NCI-H187 treated with DMSO at 0.1 percent for 48 hours (cell line): ENCODE results near the gene GATA2.

Experiments used
- DNase-seq: peaks from one replicate; lab custom pipeline; 2025; lab: John Stamatoyannopoulos, UW

The GATA2 gene

DNA sequence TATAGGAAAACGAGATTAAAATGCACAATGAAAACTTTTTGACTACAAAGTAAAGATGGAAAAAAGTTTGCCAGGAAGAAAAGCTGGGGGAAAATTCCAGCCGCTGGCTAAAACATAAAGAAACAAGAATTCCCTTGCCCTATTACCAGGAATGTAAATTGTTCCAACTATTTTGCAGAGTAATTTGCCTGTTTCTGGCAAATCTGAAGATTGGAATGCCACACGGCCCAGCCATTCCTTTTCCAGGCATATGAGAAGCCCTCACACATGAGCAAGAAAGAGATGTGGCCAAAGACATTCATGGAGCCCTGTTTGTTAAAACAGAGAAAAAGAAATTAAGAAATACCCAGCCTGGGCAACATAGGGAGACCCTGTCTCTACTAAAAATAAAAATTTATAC, 8.4 kb upstream of the GATA2 start:
- DNase-seq = no peak

DNA sequence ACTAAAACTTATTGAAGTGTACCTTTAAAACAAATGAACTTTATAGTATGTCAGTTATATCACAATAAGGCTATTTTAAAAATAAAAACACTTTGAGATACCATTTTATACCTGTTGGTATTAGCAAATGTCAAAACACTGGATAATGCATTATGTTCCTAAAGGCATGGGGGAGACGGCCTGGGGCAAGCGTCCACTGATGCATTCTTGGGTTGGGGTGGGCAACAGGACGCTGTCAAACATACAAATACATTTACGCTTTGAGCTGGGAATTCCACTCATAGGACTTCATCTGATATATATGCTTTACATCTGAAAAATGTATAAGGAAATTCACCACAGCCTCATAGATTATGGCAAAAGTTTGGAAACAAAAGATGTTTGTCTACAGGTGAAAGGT, 7.6 kb upstream of the GATA2 start:
- DNase-seq = no peak

DNA sequence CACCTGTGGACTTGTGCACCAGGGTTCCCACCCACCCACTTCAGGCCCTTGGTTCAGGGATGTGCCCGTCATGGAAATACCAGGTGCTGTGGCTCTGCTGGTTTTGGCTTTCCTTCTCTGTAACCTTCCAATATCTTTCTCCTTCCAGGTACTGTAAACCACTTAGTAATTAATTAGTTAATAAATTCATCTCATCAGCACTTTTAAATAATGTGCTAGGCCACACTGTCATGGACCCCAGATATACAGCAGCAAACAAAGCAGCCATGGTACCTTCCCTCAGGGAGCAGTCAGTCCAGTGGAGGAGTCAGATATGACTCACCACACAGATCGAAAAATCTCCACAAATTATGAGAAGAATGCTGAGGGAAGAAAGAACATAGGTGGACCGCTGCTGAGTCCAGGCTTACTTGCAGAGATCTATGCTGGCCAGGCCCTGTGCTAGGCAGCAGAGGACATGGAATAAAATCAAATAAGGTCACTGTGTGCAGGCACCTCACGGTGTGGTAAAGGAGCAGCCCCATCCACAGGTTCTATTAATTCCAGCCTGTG, 6.8 kb upstream of the GATA2 start:
- no peak for DNase-seq

DNA sequence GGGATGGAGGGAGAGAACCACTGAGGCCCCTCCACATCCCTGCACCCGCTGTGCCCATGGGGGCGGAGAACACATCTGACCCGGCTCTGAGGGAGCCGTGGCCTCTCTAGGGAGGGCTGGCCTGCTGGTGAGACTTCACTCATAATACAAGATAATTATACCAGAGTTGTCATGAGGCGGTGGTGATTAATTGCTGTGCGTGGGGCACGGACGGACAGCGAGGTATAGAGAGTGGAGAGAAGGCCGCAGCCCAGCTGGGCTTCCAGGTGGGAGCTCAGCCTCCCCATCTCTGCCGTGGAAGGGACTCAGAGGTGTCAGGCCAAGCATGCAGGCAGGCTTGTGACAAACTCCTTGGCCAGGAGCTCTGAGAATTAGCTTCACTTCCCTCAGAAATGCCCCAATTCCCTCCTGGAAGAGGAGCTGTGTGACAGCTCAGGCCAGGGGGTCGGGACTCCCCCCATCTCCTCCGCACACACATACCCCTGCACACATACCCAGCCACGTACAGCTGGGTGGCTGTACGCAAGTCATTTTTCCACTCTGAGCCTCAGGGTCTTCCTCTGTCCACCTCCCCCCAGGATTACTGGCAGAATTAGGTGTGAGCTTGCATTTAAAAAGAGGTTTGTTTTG, 6.0 kb upstream of the GATA2 start:
- no peak for DNase-seq

DNA sequence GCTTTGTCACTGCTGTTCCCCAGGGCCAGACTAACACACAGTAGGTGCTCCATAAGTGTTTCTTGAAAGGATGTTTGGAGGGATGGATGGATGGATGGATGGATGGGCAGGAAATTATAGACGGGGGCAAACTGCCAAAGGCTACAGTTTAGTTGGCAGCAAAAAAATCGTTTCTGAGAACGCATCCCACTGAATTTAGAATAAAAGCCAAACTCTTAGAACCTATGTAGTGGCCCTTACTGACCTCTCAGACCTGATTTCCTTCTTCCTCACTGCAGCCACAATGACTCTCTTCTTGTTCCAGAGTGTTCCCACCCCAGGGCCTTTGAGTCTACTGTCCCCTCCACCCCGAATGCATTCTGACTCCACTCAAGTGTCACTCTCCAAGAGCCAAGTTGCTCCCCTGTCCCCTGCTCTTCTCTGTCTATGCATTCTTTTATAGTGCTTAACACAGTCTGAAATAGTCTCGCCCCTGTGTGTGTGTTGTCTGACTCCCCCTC, 5.2 kb upstream of the GATA2 start:
- no peak for DNase-seq

DNA sequence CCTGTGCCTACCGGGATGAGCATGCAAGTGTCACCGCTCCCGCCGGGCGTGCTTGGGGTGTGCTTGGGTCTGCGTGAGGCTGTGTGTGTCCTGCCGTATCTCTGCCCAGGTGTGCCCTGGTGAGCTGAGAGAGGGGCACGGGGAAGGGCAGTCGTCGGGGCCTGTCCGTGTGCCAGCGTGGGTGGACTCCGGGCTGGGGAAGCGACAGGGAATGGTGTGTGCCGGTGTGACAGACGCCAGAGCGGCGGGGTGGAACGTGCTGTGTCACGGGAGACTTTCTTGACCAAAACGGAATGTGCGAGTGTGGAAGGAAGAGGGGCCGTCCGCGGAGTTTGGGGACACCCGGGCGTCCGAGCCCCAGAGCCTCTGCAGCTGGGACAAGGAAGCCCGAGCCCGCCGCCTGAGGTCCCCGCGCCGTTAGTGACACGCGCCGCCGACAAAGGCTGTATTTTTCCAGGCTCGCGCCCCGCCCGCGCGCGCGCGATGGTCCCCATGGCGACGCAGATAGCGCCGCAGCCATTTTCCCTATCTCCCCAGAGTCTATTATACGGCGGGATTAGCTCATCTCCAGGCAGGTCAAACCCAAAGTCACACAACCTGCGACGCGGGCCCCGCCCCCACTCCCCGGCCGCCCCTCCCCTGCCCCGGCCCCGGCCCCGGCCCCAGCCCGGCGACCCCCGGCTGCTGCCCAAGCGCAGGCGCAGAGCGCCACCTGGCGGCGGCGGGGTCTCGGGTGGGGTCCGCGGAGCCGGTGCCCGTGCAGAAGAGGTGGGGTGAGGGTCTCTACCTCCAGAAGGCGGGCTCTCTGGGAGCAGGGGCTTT, 4.5 kb upstream of the GATA2 start:
- DNase-seq = no peak

DNA sequence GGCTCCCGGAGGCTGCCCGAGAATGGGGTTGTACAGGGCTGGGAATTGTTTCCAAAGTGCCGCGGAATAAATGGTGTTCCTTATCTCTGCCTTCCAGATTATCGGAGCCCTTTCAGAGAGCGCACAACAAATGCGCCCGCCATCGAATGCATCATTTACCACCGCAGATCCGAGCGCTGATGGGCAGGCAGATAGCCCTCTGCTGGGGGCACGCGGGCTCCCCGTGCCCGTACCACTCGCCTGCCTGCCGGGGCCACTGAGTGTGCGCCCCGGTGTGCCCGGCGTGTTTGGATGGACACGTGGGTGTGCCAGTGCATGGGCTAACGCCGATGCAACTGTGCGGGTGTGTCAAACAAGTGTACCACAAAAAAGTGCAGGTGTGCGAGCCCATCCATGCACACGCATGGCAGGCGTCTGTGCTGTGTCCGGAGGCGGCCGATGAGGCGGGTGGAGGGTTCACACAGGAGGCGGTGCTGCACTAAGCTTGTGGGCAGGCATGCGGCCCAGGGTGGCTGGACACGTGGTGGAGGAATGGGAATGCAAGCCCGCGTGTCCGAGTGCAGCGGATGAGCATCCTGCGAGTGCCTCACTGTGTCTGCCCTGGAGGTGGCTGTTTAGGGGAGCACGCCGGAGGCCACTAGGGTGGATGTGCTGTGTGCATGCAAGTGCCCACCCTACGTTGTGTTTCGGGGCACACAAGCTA, 3.8 kb upstream of the GATA2 start:
- DNase-seq = no peak

DNA sequence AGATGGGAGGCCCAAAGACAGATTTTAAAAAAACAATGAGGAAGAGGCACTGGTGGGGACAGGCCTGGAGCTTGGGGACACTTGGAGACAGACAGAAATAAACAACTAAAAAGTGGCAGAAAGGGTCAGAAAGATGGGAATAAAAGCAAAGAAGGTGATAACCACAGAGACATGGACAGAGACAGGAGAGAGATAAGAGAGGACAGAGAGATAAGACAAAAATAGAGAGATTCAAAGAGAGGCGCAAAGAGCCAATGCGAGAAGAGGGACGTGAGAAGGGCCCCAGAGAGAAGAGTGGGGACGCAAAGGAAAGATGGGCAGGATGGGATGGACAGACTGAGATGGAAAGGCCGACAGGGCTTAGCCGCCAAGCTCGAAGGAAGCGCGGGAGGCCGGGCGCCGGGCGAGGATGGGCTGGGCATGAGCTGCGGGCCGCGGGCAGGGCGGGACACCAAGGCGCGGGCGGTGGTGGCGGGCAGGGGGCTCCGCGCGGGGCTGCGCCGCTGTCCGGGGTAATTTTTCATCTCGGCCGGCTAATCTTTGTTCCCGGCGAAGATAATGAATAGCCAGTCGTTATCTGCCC, 3.1 kb upstream of the GATA2 start:
- DNase-seq = no peak

DNA sequence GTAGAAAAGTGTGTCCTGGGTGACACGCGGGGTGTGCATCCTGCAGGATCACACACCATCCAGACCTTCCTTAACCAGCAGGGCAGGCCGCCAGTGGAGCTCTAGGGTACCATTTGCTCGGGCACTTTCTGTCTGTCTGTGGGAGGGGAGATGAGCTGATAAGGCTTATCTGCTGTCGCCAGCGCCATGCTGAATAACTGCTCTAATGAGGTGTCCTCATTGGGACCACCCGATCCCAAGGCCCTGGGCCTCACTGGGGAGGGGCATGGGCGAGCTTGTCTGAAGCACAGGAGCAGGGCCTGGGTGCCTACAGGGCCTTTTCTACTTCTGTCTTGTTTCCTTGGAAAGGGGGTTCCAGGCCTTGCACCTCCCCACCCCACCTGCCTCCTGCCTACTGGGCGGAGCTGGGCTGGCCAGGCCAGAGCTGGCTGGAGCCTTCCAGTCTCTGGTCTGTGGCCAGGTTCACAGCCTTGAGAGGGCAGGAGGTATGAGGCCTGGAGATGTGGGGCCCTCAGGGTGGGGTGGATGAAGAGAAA, 2.5 kb upstream of the GATA2 start:
- DNase-seq = no peak

DNA sequence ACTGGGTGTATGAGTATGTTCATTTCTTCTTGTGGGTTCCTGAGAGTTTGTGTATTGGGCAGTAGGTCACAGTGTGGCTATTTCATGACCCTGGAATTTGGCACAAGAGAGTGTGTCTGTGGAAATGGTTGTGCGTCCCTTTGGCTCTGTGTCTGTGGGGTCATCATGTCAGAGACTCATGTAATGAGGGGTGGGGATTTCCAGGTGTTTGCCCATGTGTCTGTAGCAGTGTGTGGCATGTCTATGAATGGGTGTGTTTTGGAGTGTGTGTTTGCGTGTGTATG, 1.3 kb upstream of the GATA2 start:
- no peak for DNase-seq

DNA sequence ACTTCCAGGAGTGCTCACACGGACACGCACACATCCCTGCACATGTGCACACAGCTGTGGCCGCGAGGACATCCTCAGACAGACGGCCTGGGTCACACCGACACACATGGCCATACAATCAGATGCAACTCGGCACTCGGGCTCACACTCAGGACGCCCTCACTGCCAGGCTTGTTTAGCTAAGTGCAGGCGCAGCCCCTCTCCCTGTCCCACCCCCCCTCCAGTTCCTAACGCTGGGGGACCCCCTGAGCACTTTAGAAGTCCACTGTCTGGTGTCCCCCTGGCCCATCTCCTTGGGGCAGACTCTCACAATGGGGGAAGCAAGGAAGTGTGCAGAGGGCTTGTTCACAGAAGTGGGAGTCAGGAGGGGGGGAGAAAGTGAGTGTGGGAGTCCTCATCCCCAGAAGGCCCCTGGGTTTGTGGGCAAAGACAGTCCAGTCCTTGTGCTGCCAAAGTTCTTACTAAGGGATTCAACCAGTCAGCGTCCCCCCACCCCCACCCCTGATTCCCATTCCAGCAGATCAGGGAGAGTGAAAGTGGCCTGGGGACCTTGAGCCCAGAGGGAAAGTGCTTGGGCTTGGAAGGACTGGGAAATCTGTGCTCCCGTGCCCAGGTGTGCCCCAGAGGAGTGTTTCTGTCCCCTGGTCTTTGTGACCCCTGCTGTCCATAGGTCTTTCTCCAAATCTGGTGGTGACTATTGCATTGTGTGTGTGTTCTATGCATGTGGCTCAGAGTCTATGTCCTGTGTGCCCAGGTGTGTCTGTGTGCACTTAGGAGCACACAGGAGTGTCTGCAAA, 767 bp upstream of the GATA2 start:
- no peak for DNase-seq

DNA sequence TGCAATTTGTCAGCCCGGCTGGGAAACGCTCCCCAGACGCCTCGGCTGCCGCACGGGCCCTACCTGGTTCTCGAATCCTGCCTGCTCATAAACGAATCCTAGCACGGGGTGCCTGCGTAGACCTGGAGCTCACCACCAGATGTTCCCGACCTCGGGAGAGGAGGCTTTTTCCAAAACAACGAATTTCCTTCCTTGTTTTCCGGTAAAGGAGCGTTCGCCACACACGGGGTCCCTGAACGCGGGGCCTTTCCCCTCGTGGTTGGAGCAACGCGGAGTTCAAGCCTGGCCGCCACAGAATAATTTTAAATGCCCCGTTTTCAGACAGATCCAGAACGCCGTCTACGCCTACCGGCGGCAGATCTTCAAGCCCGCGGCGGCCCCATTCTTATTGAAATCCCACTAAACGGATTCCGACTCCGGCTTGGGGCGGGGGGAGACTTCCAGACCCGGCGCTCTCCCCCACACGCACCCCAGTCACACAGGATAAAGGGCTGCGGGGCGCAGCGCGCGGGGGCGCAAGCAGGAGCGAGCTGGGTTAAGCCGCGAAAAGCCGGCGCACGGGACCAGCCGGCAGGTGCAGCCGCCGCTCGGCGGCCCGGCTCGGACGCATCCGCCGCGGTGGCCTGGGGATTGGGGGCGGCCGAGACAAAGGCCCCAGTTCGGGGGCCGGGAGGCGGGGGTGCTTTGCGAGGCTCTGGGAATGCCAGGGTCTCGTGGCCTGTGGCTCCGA, 895 bp downstream of the GATA2 start:
- DNase-seq = no peak

DNA sequence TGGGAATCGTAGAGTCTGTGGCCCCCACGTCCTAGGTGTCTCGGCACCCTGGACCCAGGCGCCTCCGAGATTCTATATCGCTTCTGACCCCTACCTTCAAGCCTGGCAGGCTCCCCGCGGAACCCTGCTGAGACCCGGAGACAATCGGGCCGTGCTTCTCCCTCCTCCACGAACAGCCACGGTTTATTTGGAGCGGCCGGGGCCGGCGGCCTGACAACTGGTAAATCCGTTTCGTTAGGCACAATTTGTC, 1.4 kb downstream of the GATA2 start:
- DNase-seq = no peak

DNA sequence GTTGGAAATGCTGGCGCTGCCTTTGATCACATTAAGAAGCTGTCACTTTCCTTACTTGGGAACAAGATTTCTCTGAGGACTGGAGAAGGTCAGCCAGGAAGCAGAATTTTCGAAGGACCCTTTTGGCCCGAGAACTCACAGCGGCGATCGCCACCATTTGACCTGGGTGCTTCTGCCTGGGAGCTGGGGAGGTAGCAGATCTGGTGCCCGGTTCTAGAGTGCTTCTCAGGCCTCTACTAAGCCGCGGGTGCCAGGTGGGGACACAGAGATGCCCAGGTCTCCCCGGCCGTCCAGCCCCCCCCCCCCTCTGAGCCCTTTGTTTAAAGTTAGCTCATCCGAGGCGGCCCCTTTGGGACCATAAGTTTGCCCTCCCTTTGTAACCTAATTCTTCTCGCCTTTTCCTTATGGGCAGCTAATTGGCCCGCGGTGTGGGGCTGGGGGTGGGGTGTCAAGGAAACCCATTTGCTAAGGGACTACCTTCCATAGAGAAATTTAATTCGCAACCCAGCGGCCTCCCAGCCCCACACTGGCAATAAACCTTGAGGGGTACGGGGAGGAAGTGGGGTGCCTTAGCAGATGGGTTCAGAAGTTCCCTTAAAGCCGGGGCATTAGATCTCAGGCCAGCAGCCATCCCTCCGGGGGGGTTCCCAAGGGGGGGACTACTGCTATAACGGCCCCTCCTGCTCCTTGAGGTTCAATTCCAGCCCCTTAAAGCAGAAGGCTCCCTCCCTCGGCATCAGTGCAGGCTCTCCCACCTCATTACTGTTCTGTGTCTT, 1.9 kb downstream of the GATA2 start:
- no peak for DNase-seq

DNA sequence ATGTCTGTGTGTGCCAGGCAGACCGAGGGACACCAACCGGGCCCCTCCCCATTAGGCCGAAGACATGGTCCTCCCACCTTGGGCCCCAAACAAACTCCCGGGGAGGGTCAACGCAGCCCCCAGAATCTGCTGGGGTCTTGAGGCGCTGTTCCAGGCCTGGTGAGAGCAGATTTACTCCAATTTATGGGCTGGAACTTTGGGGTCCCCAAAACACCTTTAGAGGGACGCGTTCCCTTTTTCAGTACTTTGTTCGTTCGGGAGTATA, 2.4 kb downstream of the GATA2 start:
- DNase-seq = no peak

DNA sequence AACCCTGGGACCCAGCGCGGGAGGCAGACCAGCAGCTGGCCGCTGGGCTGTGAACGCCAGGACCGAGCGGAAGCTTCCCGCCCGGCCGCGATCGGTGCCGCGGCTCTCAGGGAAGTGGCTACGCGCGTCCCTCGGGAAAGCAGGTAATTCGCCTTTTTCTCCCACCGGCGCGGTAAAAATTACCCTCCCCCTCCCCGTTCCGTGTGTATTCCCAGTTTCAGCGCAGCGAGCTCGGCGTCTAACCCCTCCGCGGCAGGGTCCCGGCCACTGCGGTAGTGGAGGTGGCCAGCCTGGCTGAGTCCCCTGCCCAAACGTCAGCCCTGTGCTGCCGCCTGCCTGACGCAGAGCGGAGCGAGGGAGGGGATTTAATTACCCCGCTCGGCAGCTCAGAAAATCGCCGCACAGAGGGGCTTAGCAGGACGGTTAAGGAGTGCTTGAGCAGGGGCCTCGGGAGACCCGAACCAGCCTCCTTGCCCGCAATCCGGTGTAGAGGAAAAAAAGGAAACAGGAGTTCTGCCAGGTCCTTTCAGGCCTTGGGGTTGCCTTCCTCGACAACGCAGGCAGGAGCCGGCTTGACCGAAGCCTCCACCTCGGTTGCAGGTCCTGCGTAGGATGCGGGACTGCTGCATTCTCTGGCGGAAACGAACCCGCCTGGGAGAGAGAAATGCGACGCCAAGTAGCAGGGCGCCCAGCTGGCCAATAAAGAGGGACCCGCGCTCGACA, 2.9 kb downstream of the GATA2 start:
- DNase-seq = no peak

DNA sequence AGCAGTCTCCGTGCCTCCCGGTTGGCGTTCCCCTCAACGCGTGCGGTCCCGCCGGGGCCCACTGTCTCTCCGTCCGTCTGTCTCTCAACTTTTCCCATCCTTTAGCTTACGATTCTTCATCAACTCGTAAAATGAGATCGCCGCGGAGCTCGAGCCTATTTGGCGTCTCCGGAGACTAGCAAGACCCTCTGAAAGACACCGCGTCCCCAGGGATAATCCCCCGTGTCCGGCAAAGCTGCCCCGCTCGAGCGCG, 3.4 kb downstream of the GATA2 start:
- DNase-seq = no peak

DNA sequence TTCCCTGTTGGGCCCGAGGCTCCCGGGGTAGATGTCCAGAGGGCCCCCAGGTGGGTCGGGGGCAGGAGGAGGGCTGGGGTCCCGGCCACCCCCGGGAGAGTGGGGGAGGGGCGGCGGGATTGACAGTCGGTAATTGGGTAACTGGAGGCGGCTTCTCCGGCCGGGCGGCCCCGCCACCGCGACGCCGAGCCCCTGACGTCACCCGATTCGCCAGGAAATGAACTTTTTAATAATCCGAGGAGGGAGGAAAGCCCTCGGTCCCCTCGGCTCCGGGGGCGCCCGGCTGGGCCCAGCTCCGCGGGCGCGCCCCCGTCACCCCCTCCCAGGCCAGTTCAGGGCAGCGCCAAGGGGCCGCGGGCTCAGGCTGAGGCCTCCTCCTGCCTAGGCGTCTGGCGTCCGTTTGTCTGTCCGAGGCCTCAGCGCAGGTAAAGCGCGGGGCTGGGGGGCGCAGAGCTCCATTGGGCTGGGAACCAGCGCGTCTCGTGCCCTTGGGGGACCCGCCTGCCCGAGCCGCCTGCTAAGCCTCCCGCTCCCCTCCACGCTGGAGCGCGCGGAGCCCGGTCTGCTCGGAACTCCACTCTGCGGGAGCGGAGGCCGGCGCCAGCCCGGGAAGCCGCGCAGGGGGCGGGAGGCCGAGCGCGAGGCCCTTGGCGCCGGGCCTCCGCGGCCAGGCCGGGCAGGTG, 3.9 kb downstream of the GATA2 start:
- no peak for DNase-seq

DNA sequence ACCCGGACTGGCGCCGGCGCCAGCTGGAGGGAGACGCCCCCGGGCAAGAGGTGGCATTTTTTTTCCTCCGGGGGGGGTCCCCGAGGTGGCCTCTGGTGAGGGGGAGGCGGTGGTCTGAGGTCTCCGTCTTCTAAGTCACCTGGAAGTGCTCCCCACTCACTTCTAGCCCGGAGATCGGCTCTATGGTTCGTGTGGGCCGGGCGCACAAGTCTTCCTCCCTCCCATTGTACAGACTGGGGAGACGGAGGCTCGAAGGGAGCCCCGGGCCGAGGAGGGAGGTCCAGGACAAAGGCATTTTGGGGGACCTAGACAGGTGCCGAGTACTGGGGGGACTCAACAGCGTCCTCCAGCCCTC, 4.4 kb downstream of the GATA2 start:
- no peak for DNase-seq
